PFSK-1 (cell line): ENCODE data around the gene ACADS.

Source experiments
- FOXP2 ChIP-seq: optimal IDR thresholded peaks from 2 replicates; pipeline ENCODE3; 2011; ENCODE audit warnings: borderline replicate concordance, control low read depth, inconsistent platforms; ENCODE audit not compliant: insufficient read depth; ENCODE audit errors: extremely low read length, extremely low read depth
- POLR2AphosphoS5 ChIP-seq: IDR thresholded peaks from 2 replicates; pipeline ENCODE4 v1.6.1; 2012; ENCODE audit warnings: low read depth, mild to moderate bottlenecking, control low read depth, low read length, moderate library complexity
- SIN3A ChIP-seq: IDR thresholded peaks from 2 replicates; pipeline ENCODE4 v1.6.1; 2012; ENCODE audit warnings: mild to moderate bottlenecking, low read length, moderate library complexity, borderline replicate concordance; ENCODE audit not compliant: insufficient read depth
- TAF1 ChIP-seq: IDR thresholded peaks from 2 replicates; pipeline ENCODE4 v1.6.1; 2012; ENCODE audit warnings: low read length, control low read depth, borderline replicate concordance; ENCODE audit not compliant: insufficient read depth
- TF ChIP-seq, protein P1 (sequence below), 2 experiments: IDR thresholded peaks; 2 replicates each; pipeline versions ENCODE4 v1.6.1 to v1.8.0; 2011 to 2012; ENCODE audit warnings: low read depth in 2 of 2, low read length in 2 of 2, control low read depth in 1 of 2, inconsistent platforms in 1 of 2, mild to moderate bottlenecking in 1 of 2, moderate library complexity in 1 of 2; ENCODE audit not compliant: insufficient read depth in 1 of 2

Gene ACADS

DNA sequence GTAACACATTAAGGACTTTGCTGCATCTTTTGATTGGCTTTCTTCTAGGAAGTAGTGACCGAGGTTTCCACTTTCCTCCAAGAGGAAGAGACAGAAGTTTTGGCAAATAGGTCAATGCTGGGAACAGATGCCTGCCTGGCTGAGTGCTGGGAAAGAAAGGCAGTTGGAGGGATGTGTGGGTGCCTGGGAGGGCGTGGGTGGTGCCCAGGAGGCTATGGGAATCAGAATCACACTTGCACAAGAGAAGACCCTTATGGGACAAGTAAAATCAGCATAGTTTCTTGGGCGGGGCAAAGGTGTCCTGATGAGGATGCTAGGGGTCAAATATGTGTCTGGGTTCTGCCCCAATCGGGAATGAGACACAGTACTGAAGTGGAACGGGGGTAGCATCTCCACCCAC, 906 bp upstream of the ACADS start:
- no peak for TF ChIP-seq SIN3A
- TF ChIP-seq, protein P1, sequence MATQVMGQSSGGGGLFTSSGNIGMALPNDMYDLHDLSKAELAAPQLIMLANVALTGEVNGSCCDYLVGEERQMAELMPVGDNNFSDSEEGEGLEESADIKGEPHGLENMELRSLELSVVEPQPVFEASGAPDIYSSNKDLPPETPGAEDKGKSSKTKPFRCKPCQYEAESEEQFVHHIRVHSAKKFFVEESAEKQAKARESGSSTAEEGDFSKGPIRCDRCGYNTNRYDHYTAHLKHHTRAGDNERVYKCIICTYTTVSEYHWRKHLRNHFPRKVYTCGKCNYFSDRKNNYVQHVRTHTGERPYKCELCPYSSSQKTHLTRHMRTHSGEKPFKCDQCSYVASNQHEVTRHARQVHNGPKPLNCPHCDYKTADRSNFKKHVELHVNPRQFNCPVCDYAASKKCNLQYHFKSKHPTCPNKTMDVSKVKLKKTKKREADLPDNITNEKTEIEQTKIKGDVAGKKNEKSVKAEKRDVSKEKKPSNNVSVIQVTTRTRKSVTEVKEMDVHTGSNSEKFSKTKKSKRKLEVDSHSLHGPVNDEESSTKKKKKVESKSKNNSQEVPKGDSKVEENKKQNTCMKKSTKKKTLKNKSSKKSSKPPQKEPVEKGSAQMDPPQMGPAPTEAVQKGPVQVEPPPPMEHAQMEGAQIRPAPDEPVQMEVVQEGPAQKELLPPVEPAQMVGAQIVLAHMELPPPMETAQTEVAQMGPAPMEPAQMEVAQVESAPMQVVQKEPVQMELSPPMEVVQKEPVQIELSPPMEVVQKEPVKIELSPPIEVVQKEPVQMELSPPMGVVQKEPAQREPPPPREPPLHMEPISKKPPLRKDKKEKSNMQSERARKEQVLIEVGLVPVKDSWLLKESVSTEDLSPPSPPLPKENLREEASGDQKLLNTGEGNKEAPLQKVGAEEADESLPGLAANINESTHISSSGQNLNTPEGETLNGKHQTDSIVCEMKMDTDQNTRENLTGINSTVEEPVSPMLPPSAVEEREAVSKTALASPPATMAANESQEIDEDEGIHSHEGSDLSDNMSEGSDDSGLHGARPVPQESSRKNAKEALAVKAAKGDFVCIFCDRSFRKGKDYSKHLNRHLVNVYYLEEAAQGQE (IDR thresholded peaks at IDR 0.05; ENCODE audit: insufficient read depth in 1 of 2, low read depth in 2 of 2, low read length in 2 of 2) = no peak
- no peak for TF ChIP-seq TAF1
- TF ChIP-seq POLR2AphosphoS5 = no peak
- no peak for TF ChIP-seq FOXP2

DNA sequence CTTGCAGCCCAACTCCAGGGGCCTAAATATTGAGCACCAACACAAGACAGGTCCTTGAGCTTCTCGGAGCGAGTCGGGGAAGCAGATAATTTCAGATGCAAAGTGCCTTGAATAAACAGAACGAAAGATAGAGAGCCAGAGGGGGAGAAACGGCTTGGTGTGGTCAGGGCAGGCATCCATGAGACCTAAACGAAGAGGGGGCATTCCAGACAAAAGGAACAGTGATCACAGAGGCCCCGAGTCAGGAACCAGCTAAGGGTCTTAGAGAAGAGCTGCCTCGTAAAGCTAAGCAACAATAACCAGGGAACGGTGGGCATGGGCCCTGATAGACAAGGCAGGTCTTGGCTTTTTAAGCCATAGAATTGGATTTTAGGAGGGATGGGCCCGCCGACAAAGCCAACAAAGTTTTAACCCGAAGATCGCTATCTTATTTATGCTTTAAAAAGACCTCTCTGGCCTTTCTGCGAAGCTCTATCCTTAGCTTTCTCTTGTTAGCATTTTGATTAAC, 421 bp upstream of the ACADS start:
- TF ChIP-seq SIN3A (no peak), TAF1 (no peak), POLR2AphosphoS5 (no peak), FOXP2 (no peak)
- TF ChIP-seq, protein P1 (IDR thresholded peaks at IDR 0.05; ENCODE audit: insufficient read depth in 1 of 2, low read depth in 2 of 2, low read length in 2 of 2) = no peak

DNA sequence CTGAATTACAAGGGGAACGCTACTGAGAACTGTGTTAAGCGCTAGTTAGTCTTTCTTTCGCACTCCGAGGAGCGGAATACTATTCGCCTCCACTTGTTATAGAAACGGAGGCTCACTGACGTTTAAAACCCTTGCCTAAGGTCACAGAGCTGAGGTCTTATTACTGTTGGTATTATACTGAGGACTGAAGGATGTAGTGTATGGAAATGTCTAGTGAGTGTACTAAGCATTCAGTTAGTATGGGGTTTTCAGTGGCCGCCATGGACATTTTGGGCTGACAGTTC, 826 bp downstream of the ACADS start:
- no peak for TF ChIP-seq SIN3A
- no peak for TF ChIP-seq FOXP2
- TF ChIP-seq, protein P1 (IDR thresholded peaks at IDR 0.05; ENCODE audit: insufficient read depth in 1 of 2, low read depth in 2 of 2, low read length in 2 of 2) = no peak
- no peak for TF ChIP-seq TAF1
- no peak for TF ChIP-seq POLR2AphosphoS5

DNA sequence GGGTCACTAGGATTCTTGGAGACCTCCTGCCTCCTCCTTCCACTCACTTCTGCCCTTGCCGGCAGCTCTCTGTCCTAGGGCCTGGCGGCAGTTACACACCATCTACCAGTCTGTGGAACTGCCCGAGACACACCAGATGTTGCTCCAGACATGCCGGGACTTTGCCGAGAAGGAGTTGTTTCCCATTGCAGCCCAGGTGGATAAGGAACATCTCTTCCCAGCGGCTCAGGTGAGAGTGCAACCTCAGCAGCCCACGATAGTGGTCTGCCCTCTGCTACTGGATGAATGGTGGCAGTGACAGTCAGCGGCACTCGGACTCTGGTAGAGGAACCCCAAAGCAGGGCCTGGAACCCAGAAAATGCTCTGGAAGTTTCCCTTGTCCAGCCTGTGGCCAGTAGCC, 1.3 kb downstream of the ACADS start:
- TF ChIP-seq SIN3A (no peak), TAF1 (no peak), FOXP2 (no peak), POLR2AphosphoS5 (no peak)
- TF ChIP-seq, protein P1 (IDR thresholded peaks at IDR 0.05; ENCODE audit: insufficient read depth in 1 of 2, low read depth in 2 of 2, low read length in 2 of 2) = no peak

DNA sequence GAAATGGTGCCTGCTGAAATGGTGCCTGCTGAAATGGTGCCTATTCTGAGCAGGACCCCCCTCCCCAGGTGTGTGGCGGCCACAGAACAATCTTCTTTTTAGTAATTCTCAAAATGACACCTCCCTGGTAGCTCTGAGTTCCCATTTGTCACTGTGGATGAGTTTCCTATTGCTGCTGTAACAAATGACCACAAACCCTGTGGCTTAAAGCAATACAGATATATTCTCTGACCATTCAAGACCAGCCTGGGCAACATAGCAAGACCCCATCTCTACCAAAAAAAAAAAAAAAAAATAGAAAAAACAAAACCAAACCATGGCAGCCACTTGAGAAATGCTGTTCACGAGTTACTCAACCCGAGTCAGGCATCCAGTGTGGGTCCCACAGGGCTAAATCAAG, 7.9 kb downstream of the ACADS start:
- no peak for TF ChIP-seq FOXP2
- TF ChIP-seq, protein P1 (IDR thresholded peaks at IDR 0.05; ENCODE audit: insufficient read depth in 1 of 2, low read depth in 2 of 2, low read length in 2 of 2) = no peak
